ENCODE results near the gene CACNA1D.

DNA sequence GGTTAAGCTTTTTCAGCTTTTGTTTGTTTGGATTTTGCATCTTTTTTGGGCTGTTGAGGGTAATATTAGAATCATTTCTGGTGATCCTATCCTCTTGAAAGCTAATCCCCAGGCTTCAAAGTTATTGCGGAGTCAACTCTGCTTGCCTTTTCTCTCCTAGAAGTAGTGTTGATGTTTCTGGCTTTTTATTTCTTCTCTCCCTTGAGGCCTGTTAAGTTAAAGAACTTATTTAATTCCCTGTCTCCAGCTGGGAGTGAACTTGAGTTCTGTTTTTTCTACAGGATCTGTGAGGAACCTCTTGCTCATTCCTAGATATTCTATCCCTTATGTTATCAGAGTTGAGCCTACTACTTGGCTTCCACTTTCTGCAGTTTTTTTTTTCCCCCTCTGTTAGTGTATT is 34.1 kb upstream of the CACNA1D start:
- no peak for TF ChIP-seq PCBP2 (IDR thresholded peaks at IDR 0.05; ENCODE audit: low read depth, low read length, poor library complexity, severe bottlenecking)
- no peak for TF ChIP-seq FUS (optimal IDR thresholded peaks at IDR 0.05; ENCODE audit: low read depth, low read length)
- TF ChIP-seq RBFOX2 (IDR thresholded peaks at IDR 0.05; ENCODE audit: low read depth, low read length), result no peak
- TF ChIP-seq, protein P1, sequence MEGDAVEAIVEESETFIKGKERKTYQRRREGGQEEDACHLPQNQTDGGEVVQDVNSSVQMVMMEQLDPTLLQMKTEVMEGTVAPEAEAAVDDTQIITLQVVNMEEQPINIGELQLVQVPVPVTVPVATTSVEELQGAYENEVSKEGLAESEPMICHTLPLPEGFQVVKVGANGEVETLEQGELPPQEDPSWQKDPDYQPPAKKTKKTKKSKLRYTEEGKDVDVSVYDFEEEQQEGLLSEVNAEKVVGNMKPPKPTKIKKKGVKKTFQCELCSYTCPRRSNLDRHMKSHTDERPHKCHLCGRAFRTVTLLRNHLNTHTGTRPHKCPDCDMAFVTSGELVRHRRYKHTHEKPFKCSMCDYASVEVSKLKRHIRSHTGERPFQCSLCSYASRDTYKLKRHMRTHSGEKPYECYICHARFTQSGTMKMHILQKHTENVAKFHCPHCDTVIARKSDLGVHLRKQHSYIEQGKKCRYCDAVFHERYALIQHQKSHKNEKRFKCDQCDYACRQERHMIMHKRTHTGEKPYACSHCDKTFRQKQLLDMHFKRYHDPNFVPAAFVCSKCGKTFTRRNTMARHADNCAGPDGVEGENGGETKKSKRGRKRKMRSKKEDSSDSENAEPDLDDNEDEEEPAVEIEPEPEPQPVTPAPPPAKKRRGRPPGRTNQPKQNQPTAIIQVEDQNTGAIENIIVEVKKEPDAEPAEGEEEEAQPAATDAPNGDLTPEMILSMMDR (IDR thresholded peaks at IDR 0.05 in 2 of 3, conservative IDR thresholded peaks at IDR 0.05 in 1 of 3; ENCODE audit: insufficient read depth in 2 of 3, low read depth in 1 of 3, low read length in 3 of 3), result no peak
- no peak for TF ChIP-seq ZNF707 (CRISPR knock-in tag; conservative IDR thresholded peaks at IDR 0.05)
- TF ChIP-seq ESRRA (IDR thresholded peaks at IDR 0.05; ENCODE audit: borderline replicate concordance, low read depth), result no peak
- no peak for TF ChIP-seq MXI1 (IDR thresholded peaks at IDR 0.05; ENCODE audit: low read depth, low read length)
- TF ChIP-seq CREM (IDR thresholded peaks at IDR 0.05; ENCODE audit: low read depth), result no peak
- TF ChIP-seq ZNF507 (tag; conservative IDR thresholded peaks at IDR 0.05), result no peak
- no peak for TF ChIP-seq HNRNPH1 (optimal IDR thresholded peaks at IDR 0.05; ENCODE audit: low read depth, low read length)

Data from K562 (cell line).